Esophagus muscularis mucosa (tissue), 4 donors: Measurements from ENCODE around the gene GRID1.

Experiments
- CTCF ChIP-seq, 3 experiments: fragments of 200-600 bp in 2 of 3; fragments of 450-650 bp in 1 of 3; sonication (generic) in 2 of 3; IDR thresholded peaks; one replicate each; pipeline ENCODE4 v1.5.1; 2017 to 2019; ENCODE audit warnings: antibody characterized with exemption in 3 of 3, mild to moderate bottlenecking in 2 of 3, moderate library complexity in 1 of 3
- EP300 ChIP-seq: sonication (generic); formaldehyde crosslinking; IDR thresholded peaks from one replicate; pipeline ENCODE4 v1.6.1; 2017; ENCODE audit warnings: antibody characterized with exemption
- POLR2A ChIP-seq: fragments of 450-650 bp; IDR thresholded peaks from one replicate; pipeline ENCODE4 v1.6.1; 2017; ENCODE audit warnings: antibody characterized with exemption, moderate library complexity, mild to moderate bottlenecking, low read depth
- POLR2AphosphoS5 ChIP-seq, 2 donors: sonication (generic); formaldehyde crosslinking; IDR thresholded peaks; one replicate each; pipeline ENCODE4 v1.6.1; 2017; ENCODE audit warnings: antibody characterized with exemption in 2 of 2

- no peak for TF ChIP-seq CTCF (IDR thresholded peaks at IDR 0.05)
- no peak for TF ChIP-seq POLR2A
- TF ChIP-seq POLR2AphosphoS5 (IDR thresholded peaks at IDR 0.05): no peak
- no peak for TF ChIP-seq EP300
Measured at GRCh38 chr10:86361156-86362128, 5.2 kb downstream of the GRID1 start.
